M059J (cell line): ENCODE results near the gene SAMD8. TPM values are rescaled to one million over a fixed set of nuclear protein-coding genes. Genes with fewer than 3 reads are reported as not detected.
"Not testable (repeated sequence)": the region's sequence is repeated elsewhere in the genome, so short reads cannot be mapped to it uniquely, and the experiment has no call there.

Experiments
- DNase-seq: peaks from one replicate; pipeline ENCODE4 v3.0.0-alpha.2; 2012; ENCODE audit warnings: low read depth
- total RNA-seq: library from RNA; depleted of rRNA; stranded (reverse); fragments of >200 nt; shearing (Covaris generic); gene quantifications from 2 replicates; pipeline ENCODE4 v1.2.3, GENCODE V29; 2014

Gene SAMD8
- total RNA-seq, 1 experiment from 2014 or later = 24.5 TPM

DNA sequence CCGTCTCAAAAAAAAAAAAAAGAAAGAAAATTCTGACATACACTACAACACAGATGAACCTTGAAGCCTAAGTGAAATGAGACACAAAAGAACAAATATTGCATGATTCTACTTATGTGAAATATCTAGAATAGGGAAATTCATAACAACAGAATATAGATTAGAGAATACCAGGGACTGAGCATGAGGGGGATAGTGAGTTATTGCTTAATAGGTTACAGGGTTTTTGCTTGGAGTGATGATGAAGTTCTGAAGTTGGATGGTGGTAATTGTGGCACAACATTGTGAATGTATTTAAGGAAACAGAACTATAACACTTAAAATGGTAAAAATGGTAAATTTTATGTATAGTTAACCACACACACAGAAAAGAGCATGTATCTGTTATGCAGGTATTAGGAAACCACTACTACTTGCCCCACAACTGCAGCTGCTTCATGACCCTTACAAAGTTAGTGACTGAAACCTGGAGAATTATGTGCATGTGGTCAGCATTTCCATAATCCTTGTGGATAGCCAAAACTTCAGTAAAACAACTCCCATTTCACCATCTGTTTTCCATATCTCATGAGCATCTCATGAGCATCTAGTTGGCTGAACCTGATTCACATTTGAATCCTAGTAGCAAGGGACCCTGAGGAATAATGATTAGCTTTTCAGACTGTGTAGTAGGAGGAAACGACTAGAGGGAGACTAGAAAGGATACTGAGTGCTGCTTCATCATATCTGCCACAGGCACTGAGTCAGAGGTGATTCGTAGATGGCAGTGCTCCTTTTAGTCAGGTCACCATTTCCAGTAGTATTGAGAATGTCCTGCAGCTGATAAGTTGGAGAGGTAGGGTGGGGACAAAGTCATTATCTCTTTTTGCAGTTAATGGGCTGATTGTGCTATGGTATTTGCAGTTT lies 26.3 kb downstream of the SAMD8 start:
- DNase-seq = peak; percentile 63

DNA sequence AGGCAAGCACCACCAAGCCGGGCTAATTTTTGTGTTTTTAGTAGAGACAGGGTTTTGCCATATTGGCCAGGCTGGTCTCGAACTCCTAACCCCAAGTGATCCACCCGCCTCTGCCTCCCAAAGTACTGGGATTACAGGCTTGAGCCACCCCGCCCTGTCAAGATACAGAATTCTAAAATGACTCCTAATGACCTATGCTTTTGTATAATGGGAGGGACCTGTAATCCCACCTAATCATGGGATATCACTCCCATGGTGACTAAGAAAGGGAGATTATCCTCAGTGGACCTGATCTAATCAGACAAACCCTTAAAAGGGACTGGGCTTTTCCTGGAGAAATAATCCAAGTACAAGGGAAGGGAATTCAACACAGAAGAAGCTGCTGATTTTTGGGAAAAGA lies 28.8 kb downstream of the SAMD8 start:
- DNase-seq = no peak

DNA sequence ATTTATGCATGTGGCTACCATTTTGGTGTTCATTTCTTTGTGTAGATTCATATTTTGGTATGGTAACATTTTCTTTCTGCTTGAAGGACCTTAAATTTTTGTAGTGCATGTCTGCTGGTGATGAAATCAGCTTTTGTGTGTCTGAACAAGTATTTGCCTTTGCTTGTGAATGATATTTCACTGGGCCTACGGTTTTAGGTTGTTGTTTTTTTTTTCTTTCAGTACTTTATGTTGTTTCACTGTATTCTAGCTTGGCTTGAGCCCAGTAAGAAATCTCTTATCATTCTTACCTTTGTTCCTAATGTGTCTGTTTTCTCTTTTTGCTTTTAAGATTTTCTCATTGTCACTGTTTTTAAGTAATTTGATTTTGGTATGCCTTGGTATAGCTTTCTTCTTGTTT lies 31.9 kb downstream of the SAMD8 start:
- DNase-seq = no peak

DNA sequence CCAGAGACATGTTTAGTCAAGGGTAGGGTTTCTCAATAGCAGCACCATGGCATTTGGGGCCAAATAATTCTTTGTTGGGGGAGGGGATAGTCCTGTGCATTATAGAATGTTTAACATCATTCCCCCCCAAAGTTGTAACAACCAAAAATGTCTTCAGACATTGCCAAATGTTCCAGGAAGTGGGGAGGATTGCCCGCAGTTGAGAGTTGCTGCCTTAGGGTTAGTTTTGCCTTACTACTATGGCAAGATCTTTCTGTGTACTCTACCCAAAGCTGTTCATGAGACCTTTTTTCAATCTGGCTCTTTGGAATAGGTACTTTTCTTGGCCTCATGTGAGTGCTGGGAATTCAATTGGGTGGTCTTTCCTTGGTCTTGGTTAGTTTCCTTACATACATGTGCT lies 34.1 kb downstream of the SAMD8 start:
- DNase-seq = no peak

DNA sequence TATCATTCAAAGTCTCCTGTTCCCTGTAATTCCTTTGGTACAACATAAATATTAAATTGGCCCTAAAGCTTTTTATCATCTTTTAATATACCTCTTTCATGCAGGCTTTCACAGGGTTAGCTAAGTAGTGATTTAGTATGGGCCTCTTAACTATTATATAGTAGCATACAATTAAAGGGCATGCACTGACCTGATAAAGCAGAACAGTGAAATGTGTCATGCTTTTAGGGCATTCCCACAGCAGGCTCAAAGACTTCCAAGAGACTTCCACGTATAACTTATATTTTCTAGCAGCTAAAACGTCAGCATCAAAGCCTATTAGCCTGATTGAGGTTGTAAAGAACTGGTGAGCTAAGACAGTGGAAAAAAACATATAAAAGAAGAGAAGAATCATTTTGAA lies 35.3 kb downstream of the SAMD8 start:
- DNase-seq = no peak

DNA sequence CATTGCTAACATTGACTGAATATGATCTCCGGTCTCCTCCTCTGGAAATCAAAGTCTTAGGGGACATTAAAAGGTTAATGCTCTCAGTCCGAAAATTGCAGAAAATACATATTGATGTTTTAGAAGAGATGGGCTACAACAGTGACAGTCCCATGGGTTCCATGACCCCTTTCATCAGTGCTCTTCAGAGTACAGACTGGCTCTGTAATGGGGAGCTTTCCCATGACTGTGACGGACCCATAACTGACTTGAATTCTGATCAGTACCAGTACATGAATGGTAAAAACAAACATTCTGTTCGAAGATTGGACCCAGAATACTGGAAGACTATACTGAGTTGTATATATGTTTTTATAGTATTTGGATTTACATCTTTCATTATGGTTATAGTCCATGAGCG lies 39.2 kb downstream of the SAMD8 start:
- DNase-seq = no peak

DNA sequence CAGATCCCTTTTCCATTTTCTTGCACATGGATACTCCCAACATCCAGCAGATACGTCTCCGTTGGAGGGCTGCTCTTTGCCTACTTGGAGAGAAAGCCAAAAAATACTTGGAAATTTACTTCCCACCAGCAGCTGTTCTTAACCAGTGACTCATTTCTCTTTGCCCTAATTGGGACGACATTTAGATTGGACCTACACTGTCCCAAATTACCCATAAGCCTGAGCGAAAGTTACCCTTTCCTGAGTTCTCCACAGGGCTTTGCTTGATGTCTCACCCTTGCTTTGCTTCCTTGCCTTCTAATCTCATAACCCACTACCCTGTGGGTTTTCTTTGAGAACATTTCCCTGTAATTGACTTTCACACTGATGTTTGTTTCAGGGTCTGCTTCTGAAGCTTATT lies 48.1 kb downstream of the SAMD8 start:
- DNase-seq = no peak

DNA sequence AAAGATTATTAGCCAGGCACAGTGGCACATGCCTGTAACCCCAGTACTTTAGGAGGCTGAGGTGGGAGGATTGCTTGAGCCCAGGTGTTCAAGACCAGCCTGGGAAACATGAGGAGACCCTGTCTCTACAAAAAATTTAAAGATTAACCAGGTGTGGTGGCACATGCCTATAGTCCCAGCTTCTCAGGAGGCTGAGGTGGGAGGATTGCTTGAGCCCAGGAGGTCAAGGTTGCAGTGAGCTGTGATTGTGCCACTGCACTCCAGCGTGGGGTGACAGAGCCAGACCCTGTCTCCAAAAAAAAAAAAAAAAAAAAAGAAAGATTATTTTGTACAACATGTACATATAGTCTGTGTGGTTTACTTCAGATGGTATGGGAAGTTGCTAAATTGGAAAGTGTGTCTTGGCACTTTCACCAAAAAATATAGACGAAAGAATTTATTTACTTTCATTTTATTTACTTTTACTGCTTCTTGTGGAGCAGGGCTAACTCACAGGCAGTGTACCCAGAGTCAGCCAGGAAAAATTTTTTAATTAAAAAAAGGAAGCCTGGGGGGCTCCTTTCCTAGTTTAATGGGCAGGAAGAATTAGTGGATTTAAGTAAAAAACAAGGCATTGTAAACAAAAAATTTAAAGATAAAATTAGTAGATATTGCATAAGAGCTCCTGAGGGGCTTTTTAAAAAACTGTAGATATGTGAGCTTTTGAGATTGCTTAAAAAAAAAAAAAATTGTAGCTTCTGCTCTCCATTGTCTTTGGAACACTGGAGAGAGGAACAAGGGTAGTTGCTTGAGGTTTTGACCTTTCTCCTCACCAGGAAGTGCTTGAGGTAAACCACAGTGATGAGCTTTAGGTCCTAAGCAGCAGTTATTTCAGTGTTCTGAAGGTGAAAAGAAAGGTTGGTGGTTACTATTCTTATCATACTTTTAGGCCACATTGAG lies 54.5 kb downstream of the SAMD8 start:
- peak; percentile 81 for DNase-seq

DNA sequence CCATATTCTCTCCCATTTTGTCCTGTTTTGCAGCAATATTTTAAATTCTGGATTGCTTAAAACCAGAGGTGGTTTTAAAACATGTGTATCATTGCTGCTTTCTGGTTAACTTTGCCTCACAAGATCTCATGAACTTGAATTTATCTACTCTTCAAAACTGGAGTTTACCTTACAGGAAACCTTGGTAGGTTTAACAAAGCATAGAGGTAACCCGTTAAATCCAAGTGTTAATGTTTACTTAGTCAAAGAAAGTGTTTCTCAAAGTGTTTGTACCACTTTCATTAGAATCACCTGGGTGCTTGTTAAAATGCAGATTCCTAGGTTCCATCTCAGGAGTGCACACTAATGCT lies 55.1 kb downstream of the SAMD8 start:
- DNase-seq = no peak

DNA sequence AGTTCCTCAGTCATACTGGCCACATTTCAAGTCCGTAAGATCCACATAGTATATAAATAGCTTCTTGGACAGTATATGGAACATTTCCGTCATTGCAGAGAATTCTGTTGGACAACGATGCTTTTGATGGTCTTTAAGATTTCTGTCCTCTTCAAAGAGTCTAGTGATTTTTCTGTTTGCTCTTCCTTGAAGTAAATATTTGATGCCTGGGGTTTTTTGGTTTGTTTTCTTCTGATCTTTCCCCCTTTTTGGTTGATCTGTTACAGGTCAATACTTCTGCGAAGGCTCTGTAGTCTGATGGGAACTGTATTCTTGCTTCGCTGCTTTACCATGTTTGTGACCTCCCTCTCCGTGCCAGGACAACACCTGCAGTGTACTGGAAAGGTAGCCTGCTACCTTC lies 56.8 kb downstream of the SAMD8 start:
- no peak for DNase-seq

DNA sequence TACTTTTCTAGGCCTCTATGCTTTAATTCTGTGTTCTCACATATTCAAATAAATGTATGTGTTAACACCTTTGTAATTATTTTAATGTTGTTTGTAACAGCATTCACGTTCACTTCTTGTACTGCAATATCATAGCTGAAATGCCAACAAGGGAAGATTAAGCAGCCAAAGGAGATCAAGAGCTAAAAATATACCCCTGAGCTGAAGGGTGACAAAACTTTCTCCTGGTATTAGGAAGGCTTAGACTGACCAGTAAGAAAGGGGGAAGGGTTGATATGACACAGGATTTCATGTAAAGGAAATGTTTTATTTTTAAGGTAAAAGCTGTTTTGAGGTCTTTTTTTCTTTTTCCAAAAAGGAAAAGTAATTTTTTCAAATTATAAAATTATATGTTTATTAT lies 58.8 kb downstream of the SAMD8 start:
- DNase-seq = no peak

DNA sequence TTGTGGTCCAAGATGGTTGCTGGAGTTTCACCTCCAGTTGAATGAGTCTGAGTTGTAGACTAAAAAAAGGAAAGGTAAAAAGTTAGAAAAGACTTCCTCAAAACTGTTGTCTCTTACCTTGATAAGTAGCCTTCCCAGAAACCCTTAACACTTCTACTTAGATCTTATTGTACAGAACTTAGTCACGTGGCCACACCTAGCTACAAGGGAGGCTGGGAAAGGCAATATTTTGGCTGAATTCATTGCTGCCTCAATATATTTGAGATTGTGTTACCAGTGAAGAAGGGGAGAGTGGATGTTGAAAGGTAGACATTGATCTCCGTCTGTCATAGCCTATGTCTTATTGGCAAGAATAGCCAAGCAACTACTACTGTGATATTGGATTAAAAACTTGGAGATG lies 63.6 kb downstream of the SAMD8 start:
- DNase-seq = no peak

DNA sequence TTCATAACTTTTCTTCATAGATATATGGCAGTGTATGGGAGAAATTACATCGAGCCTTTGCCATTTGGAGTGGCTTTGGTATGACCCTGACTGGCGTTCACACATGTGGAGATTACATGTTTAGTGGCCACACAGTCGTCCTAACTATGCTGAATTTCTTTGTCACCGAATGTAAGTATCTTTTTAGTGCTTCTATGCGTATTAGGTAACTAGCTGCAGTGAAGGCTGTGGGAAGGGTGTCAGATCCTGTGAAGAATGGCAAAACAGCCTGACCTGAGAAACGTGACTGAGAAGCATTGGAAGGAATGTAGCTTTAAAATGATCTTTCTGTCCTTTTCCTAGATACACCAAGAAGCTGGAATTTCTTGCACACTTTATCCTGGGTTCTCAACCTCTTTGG lies 64.6 kb downstream of the SAMD8 start:
- no peak for DNase-seq

DNA sequence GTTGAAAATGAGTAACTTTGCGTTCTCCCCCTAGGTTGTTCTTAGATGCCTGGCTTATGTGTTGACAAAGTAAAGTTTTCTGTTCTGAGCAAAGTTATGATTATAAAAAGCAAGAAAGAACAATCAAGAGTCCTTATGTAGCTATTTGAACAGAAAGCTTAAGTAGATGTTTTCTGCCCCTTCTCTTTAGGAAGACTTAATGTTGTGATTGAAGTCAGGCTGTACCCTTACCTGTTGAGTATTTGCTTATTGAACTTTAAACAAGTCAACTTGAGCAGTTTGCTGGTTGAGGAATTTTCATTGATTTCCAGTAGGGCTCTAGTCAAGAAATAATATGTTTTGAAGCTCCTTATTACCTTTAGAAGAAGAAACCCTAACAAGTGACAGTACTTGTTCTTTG lies 65.3 kb downstream of the SAMD8 start:
- no peak for DNase-seq

DNA sequence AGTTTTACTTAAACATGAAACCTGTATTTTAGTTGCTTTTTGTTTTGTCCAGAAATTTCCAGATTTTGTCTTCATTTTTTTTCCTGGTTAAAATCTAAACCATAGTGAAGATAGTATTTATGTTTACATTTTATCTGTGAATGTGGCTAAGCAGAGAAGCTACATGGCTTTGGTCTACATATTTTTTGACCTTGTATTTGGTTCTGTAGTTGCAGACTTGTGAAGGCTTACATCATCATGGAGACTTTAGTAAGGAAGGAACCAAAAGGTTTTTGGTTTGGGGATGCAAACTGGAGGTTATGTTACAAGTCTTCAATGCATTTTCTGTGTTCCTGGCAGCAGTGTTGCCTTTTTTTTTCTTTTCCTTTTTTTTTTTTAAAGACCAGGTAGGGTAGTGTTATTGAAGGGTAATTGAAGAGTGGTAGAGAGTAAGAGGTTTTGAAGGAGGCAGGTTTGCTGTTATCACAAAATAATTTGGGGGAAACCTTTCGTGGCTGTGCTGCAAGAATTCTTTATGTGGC lies 68.3 kb downstream of the SAMD8 start:
- no peak for DNase-seq

DNA sequence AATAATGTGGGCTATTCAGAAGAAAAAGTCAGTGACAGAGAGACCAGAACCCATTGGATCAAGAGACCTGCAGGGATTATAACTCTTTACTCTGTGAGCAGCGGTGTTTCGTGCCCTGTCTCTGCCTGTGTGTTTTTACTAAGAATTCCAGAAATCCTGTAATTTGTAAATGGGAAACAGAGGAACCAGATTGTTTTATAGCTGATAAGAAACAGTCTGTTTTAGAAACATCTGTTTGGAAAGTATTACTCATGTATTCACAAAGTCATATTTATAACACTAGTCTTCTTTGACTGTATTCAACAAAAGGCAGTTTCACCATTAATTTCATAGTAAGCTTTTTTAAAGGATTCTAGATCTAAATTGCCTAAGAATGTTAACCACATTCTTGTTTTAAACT lies 69.1 kb downstream of the SAMD8 start:
- DNase-seq = no peak

DNA sequence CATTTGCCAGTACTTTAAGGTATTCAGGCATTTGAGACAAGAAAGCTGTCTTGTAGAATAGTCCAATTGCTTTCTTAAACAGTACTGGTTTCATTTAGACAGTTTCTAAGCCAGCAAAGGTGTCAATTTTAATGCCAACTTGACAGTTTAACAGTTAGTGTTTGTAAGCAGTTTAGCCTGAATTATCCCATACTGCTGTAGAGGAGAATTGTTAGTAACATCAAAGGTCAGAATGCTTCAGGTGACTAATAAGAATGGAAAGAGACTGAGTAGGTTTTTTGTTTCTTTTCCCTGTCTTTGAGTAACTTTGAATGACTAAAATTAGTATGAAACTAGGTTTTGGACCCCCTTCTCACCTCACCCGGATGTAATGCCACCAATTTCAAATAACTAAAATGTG lies 69.6 kb downstream of the SAMD8 start:
- no peak for DNase-seq

DNA sequence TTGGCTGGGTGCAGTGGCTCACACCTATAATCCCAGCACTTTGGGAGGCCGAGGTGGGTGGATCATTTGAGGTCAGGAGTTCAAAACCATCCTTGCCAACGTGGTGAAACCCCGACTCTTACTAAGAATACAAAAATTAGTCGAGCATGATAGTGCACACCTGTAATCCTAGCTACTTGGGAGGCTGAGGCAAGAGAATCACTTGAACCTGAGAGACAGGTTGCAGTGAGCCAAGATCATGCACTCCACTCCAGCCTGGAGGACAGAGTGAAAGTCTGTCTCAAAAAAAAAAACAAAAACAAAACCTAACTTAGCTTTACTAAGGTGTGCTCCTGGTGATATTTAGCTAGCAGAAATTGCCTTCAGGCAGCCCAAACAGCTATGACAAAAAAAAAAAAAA lies 74.9 kb downstream of the SAMD8 start:
- no peak for DNase-seq

DNA sequence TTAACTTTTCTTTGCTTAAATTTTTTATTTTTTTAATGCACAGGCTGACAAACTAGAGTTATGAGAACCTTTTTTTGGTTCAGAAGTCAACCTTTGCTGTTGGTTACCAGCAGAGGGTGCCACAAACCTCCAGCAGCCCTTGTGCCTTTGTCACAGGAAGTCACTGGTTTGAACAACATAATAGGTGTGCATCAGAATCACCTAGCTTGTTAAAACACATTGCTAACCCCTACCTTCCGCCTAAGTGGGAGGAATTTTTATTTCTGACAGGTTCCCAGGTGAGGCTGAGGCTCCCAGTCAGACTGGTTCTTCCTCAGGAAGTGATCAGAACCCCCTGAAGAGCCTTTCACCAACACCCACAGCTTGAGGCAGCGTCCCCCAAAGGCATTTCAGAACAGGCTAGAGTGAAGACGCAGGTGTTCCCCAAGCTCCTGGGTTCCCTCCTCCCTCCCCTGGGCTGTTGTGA lies 76.5 kb downstream of the SAMD8 start:
- peak; percentile 68 for DNase-seq

DNA sequence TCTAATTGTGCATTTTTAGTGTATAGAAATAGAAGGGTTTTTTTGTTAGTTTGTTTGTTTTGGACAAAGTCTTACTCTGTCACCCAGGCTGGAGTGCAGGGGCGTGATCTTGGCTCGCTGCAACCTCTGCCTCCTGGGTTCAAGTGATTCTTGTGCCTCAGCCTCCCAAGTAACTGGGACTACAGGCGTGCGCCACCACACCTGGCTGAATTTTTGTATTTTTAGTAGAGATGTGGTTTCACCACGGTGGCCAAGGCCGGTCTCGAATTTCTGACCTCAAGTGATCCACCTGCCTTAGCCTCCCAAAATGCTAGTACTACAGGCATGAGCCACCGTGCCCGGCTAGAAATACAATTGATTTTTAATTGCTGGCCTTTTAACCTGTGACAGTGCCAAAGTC lies 77.1 kb downstream of the SAMD8 start:
- DNase-seq = not testable (repeated sequence)

DNA sequence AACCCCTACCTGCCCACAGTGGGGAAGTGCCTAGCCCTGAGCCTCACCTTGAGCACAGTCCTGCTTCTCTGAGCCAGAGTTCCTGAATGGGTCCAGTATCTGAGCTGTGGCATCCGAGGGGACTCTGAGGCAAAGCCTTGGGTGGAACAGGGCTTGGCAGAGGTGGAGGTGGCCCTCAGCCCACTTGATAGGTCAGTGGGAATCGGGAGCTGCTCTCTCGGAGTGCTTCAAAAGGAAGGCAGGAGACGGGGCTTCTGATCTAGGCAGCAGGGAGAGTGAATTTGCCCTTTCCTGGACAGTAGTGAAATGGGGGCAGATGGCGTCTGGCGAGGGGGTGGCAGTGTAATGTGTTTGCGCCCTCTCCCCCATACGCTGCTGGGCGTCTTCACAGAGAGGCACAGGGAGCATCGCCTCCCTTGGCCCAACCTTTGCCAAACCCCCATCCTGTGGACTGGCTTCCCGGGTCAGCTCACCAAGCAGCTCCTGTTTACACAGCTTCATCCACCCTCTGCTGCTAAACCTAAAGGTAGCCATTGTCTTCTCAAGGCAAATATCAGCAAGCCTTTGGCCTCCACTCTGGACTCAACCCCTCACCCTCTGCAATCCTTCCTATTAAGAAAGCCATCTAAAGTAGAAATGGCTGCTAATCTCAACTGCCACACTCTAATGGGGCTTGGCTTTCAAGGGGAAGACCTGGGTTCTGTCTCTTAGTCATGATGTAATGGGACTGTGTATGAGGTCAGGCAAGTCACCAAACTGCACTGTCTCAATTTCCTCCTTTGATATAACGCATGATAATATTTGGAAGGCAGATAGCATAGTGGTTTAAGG lies 78.0 kb downstream of the SAMD8 start:
- DNase-seq = no peak
